GM18519 (cell line): Measurements from ENCODE around the gene LBH.
"Not testable (repeated sequence)": the region's sequence is repeated elsewhere in the genome, so short reads cannot be mapped to it uniquely, and the experiment has no call there.

Experiments
- ATAC-seq: cut with Tn5 transposase; IDR thresholded peaks from one replicate; pipeline ENCODE4 v1.9.1; 2021; ENCODE audit warnings: mild to moderate bottlenecking, moderate library complexity; ENCODE audit not compliant: unreplicated experiment, low FRiP score

Gene LBH

GRCh38 chr2:30255466-30256408 is 24.4 kb downstream of the LBH start:
- ATAC-seq = no peak

- ATAC-seq = no peak
Measured at GRCh38 chr2:30257266-30258214, 26.2 kb downstream of the LBH start.

- ATAC-seq = no peak
Measured at GRCh38 chr2:30259071-30259470, 27.7 kb downstream of the LBH start.

GRCh38 chr2:30259827-30260679 is 28.7 kb downstream of the LBH start:
- ATAC-seq = no peak

- ATAC-seq = no peak
Measured at GRCh38 chr2:30260941-30261340, 29.6 kb downstream of the LBH start.

- ATAC-seq = no peak
Measured at GRCh38 chr2:30261695-30262211, 30.4 kb downstream of the LBH start.

- no peak for ATAC-seq
Measured at GRCh38 chr2:30262716-30263309, 31.5 kb downstream of the LBH start.

- no peak for ATAC-seq
Measured at GRCh38 chr2:30264274-30264673, 32.9 kb downstream of the LBH start.

- ATAC-seq = no peak
Measured at GRCh38 chr2:30265052-30266015, 34.0 kb downstream of the LBH start.

- ATAC-seq = no peak
Measured at GRCh38 chr2:30266051-30266621, 34.8 kb downstream of the LBH start.

GRCh38 chr2:30266705-30267104 is 35.4 kb downstream of the LBH start:
- no peak for ATAC-seq

- ATAC-seq = no peak
Measured at GRCh38 chr2:30267161-30267975, 36.0 kb downstream of the LBH start.

- ATAC-seq = no peak
Measured at GRCh38 chr2:30268296-30268871, 37.0 kb downstream of the LBH start.

- ATAC-seq = not testable (repeated sequence)
Measured at GRCh38 chr2:30269114-30269770, 37.9 kb downstream of the LBH start.

GRCh38 chr2:30269771-30270145 is 38.4 kb downstream of the LBH start:
- no peak for ATAC-seq

- no peak for ATAC-seq
Measured at GRCh38 chr2:30270166-30270565, 38.8 kb downstream of the LBH start.

GRCh38 chr2:30271301-30271700 is 40.0 kb downstream of the LBH start:
- ATAC-seq = no peak
